LNCaP clone FGC (cell line): ENCODE results near the gene ARL8A.
"Not testable (repeated sequence)": the region's sequence is repeated elsewhere in the genome, so short reads cannot be mapped to it uniquely, and the experiment has no call there.

Experiments
- DNase-seq: peaks from one replicate; pipeline ENCODE4 v3.0.0-alpha.2; 2011; ENCODE audit warnings: low read depth
- H3K4me3 ChIP-seq: 2 replicates; pipeline ENCODE4 v1.5.1; 2011; ENCODE audit warnings: mild to moderate bottlenecking, low read depth, low read length, control low read depth
- CTCF ChIP-seq: IDR thresholded peaks from 2 replicates; pipeline ENCODE4 v1.5.1; 2012; ENCODE audit warnings: mild to moderate bottlenecking; ENCODE audit not compliant: control insufficient read depth, insufficient read depth; ENCODE audit errors: extremely low read depth

Gene ARL8A

GRCh38 chr1:202143011-202143767 is 1.3 kb downstream of the ARL8A start:
- DNase-seq = no peak
- TF ChIP-seq CTCF = no peak
- H3K4me3 ChIP-seq = peak overlapping the region; percentile 88

- H3K4me3 ChIP-seq, DNase-seq: not testable (repeated sequence)
Observed at GRCh38 chr1:202141468-202141867, 3.1 kb downstream of the ARL8A start.

GRCh38 chr1:202140833-202141232 is 3.7 kb downstream of the ARL8A start:
- no peak for DNase-seq
- no peak for TF ChIP-seq CTCF

GRCh38 chr1:202135221-202135721 is 9.3 kb downstream of the ARL8A start:
- peak; percentile 25 for DNase-seq
- no peak overlapping the region for H3K4me3 ChIP-seq
- peak; percentile 95 for TF ChIP-seq CTCF

More at GRCh38 chr1:202140833-202141232, 3.7 kb downstream of the ARL8A start:
- no peak overlapping the region for H3K4me3 ChIP-seq

GRCh38 chr1:202134645-202135172 is 9.8 kb downstream of the ARL8A start:
- no peak for TF ChIP-seq CTCF
- H3K4me3 ChIP-seq = no peak overlapping the region
- DNase-seq = peak; percentile 33

GRCh38 chr1:202133989-202134388 is 10.5 kb downstream of the ARL8A start:
- DNase-seq = no peak
- no peak for TF ChIP-seq CTCF
- H3K4me3 ChIP-seq = no peak overlapping the region

- TF ChIP-seq CTCF = no peak
- H3K4me3 ChIP-seq = no peak overlapping the region
- no peak for DNase-seq
Observed at GRCh38 chr1:202133496-202133895, 11.0 kb downstream of the ARL8A start.
